ENCODE data around the gene SFT2D2.
"Not testable (repeated sequence)": the region's sequence is repeated elsewhere in the genome, so short reads cannot be mapped to it uniquely, and the experiment has no call there.

Gene SFT2D2

DNA sequence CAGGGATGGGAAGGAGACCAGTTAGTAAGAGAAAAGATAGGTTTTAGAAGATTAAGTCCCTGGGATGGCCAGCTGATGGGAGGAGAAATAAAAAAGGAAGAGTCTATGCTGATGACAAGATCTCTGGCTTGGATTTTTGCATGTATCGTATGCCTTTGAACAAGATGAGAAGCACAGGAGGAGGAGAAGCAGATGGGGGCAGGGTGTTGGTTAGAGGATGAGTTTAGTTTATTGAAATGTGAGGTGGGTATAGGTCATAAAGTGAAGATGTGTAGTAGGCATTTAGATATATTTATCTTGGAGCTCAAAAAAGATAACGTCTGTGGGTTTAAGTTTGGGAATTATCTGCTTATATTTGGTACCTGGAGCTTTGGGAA lies 45.7 kb upstream of the SFT2D2 start:
- ATAC-seq (ENCODE audit: low read depth) (no peak), DNase-seq (ENCODE audit: low spot score) (no peak)
- no peaks in the 10 kb centered on the region for H3K27me3 ChIP-seq (ENCODE audit: insufficient read depth, poor library complexity, severe bottlenecking)
- peak overlapping the region; percentile 69 for H3K27ac ChIP-seq (ENCODE audit: poor library complexity, severe bottlenecking)
- H3K4me3 ChIP-seq (ENCODE audit: severe bottlenecking), result peak overlapping the region; percentile 65
- H3K4me1 ChIP-seq (ENCODE audit: insufficient read depth, poor library complexity, severe bottlenecking), result peaks cover 28% of the 10 kb centered on the region
- H3K9me3 ChIP-seq (ENCODE audit: severe bottlenecking), result no peaks in the 10 kb centered on the region
- H3K36me3 ChIP-seq (ENCODE audit: low read depth), result peaks cover 20% of the 10 kb centered on the region
- TF ChIP-seq CTCF (IDR thresholded peaks at IDR 0.05; ENCODE audit: poor library complexity, severe bottlenecking), result no peak

DNA sequence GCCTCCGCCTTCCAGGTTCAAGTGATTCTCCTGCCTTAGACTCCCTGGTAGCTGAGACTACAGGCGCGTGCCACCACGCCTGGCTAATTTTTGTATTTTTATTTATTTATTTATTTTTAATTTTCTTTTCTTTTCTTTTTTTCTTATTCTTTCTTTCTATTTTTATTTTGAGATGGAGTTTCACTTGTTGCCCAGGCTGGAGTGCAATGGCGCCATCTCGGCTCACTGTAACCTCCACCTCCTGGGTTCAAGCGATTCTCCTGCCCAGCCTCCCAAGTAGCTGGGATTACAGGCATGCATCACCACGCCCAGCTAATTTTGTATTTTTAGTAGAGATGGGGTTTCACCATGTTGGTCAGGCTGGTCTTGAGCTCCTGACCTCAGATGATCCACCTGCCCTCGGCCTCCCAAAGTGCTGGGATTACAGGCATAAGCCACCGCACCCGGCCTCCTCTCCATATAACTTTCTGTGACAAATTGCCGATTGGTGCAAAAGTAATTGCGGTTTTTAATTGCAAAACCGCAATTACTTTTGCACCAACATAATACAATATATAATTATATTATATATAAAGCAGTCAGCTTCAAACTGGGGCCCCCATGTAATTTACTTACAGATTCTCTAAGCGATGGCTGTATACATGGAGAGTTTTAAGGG lies 44.6 kb upstream of the SFT2D2 start:
- H3K9me3 ChIP-seq (ENCODE audit: severe bottlenecking); DNase-seq (ENCODE audit: low spot score); H3K4me3 ChIP-seq (ENCODE audit: severe bottlenecking); ATAC-seq (ENCODE audit: low read depth); H3K27me3 ChIP-seq (ENCODE audit: insufficient read depth, poor library complexity, severe bottlenecking): not testable (repeated sequence)
- Histone ChIP-seq H3K27ac (ENCODE audit: poor library complexity, severe bottlenecking) (peak overlapping the region; percentile 69), H3K36me3 (ENCODE audit: low read depth) (peaks cover 24% of the 10 kb centered on the region), H3K4me1 (ENCODE audit: insufficient read depth, poor library complexity, severe bottlenecking) (peaks cover 28% of the 10 kb centered on the region)

DNA sequence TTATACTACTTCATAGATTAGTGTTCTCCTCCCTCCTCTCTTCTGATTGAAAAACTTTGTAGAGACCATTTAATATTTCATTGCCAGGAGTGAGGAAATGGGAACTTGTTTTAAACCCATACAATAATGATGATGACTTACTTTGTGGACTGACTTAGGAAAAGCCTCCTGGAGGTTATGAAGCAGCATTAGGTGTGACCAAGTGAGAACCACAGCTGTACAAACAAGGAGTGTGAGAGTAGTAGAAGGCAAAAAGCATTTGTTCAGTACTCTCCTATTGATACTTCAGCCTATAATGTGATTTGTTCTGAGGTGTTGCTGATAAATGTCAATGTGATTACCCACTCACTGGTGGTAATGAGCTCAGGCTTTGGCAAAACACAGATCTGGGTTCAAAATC lies 38.6 kb upstream of the SFT2D2 start:
- Histone ChIP-seq H3K4me1 (ENCODE audit: insufficient read depth, poor library complexity, severe bottlenecking) (peaks cover 9% of the 10 kb centered on the region), H3K27me3 (ENCODE audit: insufficient read depth, poor library complexity, severe bottlenecking) (no peaks in the 10 kb centered on the region), H3K9me3 (ENCODE audit: severe bottlenecking) (no peaks in the 10 kb centered on the region), H3K4me3 (ENCODE audit: severe bottlenecking) (no peak overlapping the region), H3K36me3 (ENCODE audit: low read depth) (peaks cover 72% of the 10 kb centered on the region), H3K27ac (ENCODE audit: poor library complexity, severe bottlenecking) (no peak overlapping the region)
- no peak for TF ChIP-seq CTCF (IDR thresholded peaks at IDR 0.05; ENCODE audit: poor library complexity, severe bottlenecking)
- no peak for ATAC-seq (ENCODE audit: low read depth)
- DNase-seq (ENCODE audit: low spot score), result no peak

GRCh38 chr1:168190403-168190802 lies 35.4 kb upstream of the SFT2D2 start:
- no peak for DNase-seq (ENCODE audit: low spot score)
- TF ChIP-seq CTCF (IDR thresholded peaks at IDR 0.05; ENCODE audit: poor library complexity, severe bottlenecking), result no peak
- H3K9me3 ChIP-seq (ENCODE audit: severe bottlenecking), result no peaks in the 10 kb centered on the region
- no peak overlapping the region for H3K4me3 ChIP-seq (ENCODE audit: severe bottlenecking)
- peaks cover 66% of the 10 kb centered on the region for H3K36me3 ChIP-seq (ENCODE audit: low read depth)
- no peak overlapping the region for H3K27ac ChIP-seq (ENCODE audit: poor library complexity, severe bottlenecking)
- no peak for ATAC-seq (ENCODE audit: low read depth)
- no peaks in the 10 kb centered on the region for H3K4me1 ChIP-seq (ENCODE audit: insufficient read depth, poor library complexity, severe bottlenecking)
- no peaks in the 10 kb centered on the region for H3K27me3 ChIP-seq (ENCODE audit: insufficient read depth, poor library complexity, severe bottlenecking)

DNA sequence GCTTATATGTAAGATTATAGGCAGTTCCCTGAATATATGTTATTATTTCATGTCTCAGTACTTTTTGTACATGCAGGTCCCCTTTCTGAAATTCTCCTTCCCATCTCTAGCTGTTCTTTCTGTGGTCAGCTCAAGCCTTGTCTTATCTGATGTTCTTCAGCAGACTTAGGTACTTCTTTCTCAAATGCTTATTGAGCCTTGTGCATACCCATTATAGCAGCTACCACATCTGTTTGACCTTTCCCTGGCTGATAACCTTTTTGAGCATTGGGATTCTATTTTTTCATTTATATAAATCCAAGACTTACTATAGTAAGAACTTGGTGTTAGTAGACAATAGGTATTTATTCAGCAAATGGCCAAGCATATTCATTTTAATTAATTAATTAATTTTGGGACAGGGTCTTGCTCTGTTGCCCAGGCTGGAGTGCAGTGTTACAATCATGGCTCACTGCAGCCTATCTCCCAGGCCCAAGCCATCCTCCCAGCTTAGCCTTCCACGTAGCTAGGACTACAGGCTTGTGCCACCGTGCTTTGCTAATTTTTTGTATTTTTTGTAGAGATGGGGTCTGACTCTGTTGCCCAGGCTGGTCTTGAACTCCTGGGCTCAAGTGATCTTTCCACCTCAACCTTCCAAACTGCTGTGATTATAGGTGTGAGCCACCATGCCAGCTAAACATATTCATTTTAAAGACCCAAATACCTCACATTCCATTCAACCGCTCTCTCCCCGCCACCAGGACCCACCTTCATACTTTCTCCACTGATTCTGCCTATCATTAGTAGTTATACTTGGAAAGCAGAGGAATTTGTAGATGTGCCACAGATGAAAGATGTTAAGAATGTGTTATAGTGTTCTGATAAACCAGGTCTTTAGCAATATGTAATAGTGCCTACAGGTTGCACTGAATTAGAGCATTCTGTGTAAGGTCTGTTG lies 30.3 kb upstream of the SFT2D2 start:
- H3K4me1 ChIP-seq (ENCODE audit: insufficient read depth, poor library complexity, severe bottlenecking), result no peaks in the 10 kb centered on the region
- TF ChIP-seq CTCF (IDR thresholded peaks at IDR 0.05; ENCODE audit: poor library complexity, severe bottlenecking), result no peak
- no peak overlapping the region for H3K27ac ChIP-seq (ENCODE audit: poor library complexity, severe bottlenecking)
- peaks cover 80% of the 10 kb centered on the region for H3K36me3 ChIP-seq (ENCODE audit: low read depth)
- ATAC-seq (ENCODE audit: low read depth), result no peak
- H3K4me3 ChIP-seq (ENCODE audit: severe bottlenecking), result no peak overlapping the region
- no peaks in the 10 kb centered on the region for H3K9me3 ChIP-seq (ENCODE audit: severe bottlenecking)
- no peaks in the 10 kb centered on the region for H3K27me3 ChIP-seq (ENCODE audit: insufficient read depth, poor library complexity, severe bottlenecking)
- DNase-seq (ENCODE audit: low spot score), result no peak
